Measurements from ENCODE around the gene CENPV. TPM values are rescaled to one million over a fixed set of nuclear protein-coding genes. Genes with fewer than 3 reads are reported as not detected.
A peak's percentile ranks its signal among the peaks of the same experiment; 100 is the strongest.

Gene CENPV
- total RNA-seq, 2 donors from 2014 or later: 13.7 to 77.8 TPM

DNA sequence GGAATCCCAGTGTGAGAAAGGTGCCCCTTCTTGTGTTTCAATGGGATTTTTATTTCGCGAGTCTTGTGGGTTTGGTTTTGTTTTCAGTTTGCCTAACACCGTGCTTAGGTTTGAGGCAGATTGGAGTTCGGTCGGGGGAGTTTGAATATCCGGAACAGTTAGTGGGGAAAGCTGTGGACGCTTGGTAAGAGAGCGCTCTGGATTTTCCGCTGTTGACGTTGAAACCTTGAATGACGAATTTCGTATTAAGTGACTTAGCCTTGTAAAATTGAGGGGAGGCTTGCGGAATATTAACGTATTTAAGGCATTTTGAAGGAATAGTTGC is 28.2 kb upstream of the CENPV start:
- no peak for TF ChIP-seq POLR2A (IDR thresholded peaks at IDR 0.05)
- TF ChIP-seq, protein P1, sequence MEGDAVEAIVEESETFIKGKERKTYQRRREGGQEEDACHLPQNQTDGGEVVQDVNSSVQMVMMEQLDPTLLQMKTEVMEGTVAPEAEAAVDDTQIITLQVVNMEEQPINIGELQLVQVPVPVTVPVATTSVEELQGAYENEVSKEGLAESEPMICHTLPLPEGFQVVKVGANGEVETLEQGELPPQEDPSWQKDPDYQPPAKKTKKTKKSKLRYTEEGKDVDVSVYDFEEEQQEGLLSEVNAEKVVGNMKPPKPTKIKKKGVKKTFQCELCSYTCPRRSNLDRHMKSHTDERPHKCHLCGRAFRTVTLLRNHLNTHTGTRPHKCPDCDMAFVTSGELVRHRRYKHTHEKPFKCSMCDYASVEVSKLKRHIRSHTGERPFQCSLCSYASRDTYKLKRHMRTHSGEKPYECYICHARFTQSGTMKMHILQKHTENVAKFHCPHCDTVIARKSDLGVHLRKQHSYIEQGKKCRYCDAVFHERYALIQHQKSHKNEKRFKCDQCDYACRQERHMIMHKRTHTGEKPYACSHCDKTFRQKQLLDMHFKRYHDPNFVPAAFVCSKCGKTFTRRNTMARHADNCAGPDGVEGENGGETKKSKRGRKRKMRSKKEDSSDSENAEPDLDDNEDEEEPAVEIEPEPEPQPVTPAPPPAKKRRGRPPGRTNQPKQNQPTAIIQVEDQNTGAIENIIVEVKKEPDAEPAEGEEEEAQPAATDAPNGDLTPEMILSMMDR (IDR thresholded peaks at IDR 0.05): no peak
- 0% methylated on average over 14 of the region's 14 CpGs for WGBS, 2 donors
- ATAC-seq (no peak), DNase-seq (peak in 1 of 4 donors; percentile 30)
- H3K9me3 ChIP-seq: no peaks in the 10 kb centered on the region
- peak overlapping the region; percentile 37 to 39 for H3K4me3 ChIP-seq
- peaks cover 6% of the 10 kb centered on the region in 2 donors for H3K36me3 ChIP-seq (replicated peaks in 1 of 2; ENCODE audit: insufficient read depth in 1 of 2, low read depth in 2 of 2)
- H3K27ac ChIP-seq: peak overlapping the region; percentile 95 to 99 (median 96)
- H3K4me1 ChIP-seq: peaks cover 62% of the 10 kb centered on the region
- H3K27me3 ChIP-seq: no peaks in the 10 kb centered on the region
- intact Hi-C loops (cut with DNase I): loop anchor here (10.0 kb wide), 1 partner anchor 143 kb away; no protein-coding TSS in a partner anchor

DNA sequence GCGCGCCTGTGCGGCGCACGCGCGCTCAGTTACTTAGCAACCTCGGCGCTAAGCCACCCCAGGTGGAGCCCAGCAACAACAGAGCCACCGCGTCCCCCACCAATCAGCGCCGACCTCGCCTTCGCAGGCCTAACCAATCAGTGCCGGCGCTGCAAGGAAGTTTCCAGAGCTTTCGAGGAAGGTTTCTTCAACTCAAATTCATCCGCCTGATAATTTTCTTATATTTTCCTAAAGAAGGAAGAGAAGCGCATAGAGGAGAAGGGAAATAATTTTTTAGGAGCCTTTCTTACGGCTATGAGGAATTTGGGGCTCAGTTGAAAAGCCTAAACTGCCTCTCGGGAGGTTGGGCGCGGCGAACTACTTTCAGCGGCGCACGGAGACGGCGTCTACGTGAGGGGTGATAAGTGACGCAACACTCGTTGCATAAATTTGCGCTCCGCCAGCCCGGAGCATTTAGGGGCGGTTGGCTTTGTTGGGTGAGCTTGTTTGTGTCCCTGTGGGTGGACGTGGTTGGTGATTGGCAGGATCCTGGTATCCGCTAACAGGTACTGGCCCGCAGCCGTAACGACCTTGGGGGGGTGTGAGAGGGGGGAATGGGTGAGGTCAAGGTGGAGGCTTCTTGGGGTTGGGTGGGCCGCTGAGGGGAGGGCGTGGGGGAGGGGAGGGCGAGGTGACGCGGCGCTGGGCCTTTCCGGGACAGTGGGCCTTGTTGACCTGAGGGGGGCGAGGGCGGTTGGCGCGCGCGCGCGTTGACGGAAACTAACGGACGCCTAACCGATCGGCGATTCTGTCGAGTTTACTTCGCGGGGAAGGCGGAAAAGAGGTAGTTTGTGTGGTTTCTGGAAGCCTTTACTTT is 27.6 kb upstream of the CENPV start, which contains the start of gene UBB:
UBB (plus strand) TSS at position 452 of the 856 bp plus-strand sequence. CDS start 817 bp downstream, outside the sequence.
- WGBS, 2 donors: 0% methylated on average over 33 to 65 of the region's 67 CpGs
- DNase-seq (peak; percentile 97 to 99 (median 98)), ATAC-seq (peak; percentile 95)
- H3K27ac ChIP-seq: peak within 1 kb of the TSS; percentile 95 to 99 (median 96)
- H3K4me3 ChIP-seq: peak within 1 kb of the TSS; percentile 37 to 39
- H3K4me1 ChIP-seq: peaks cover 56% of the 10 kb centered on the region
- peaks cover 6% of the 10 kb centered on the region in 2 donors for H3K36me3 ChIP-seq (replicated peaks in 1 of 2; ENCODE audit: insufficient read depth in 1 of 2, low read depth in 2 of 2)
- H3K27me3 ChIP-seq: no peaks in the 10 kb centered on the region
- TF ChIP-seq, protein P1 (IDR thresholded peaks at IDR 0.05): no peak
- peak; percentile 97 to 100 (median 100) for TF ChIP-seq POLR2A (IDR thresholded peaks at IDR 0.05)
- intact Hi-C loops (cut with DNase I): loop anchor here (10.0 kb wide), 1 partner anchor 144 kb away; no protein-coding TSS in a partner anchor
- no peaks in the 10 kb centered on the region for H3K9me3 ChIP-seq

DNA sequence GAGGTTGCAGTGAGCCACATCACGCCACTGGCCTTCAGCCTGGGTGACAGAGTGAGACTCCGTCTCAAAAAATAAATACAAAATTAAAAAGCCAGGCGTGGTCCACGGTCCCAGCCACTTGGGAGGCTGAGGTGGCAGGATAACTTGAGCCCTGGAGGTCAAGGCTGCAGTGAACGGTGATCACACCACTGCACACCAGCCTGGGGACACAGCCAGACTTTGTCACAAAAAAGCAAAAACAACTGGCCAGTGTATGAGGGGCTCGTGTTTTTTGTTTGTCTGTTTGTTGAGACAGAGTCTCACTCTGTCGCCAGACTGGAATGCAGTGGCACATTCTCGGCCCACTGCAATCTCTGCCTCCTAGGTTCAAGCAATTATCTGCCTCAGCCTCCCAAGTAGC is 26.4 kb upstream of the CENPV start:
- Histone ChIP-seq H3K4me3 (no peak overlapping the region), H3K36me3 (replicated peaks in 1 of 2; ENCODE audit: insufficient read depth in 1 of 2, low read depth in 2 of 2) (peaks cover 6% of the 10 kb centered on the region in 2 donors), H3K4me1 (peaks cover 56% of the 10 kb centered on the region), H3K27ac (peak overlapping the region in 3 of 4 donors; percentile 95 to 99 (median 96)), H3K9me3 (no peaks in the 10 kb centered on the region), H3K27me3 (no peaks in the 10 kb centered on the region)
- TF ChIP-seq, protein P1 (IDR thresholded peaks at IDR 0.05): no peak
- no peak for TF ChIP-seq POLR2A (IDR thresholded peaks at IDR 0.05)
- intact Hi-C loops (cut with DNase I): loop anchor here (10.0 kb wide), 1 partner anchor 145 kb away; no protein-coding TSS in a partner anchor
- ATAC-seq (no peak), DNase-seq (peak in 1 of 4 donors; percentile 8)
- WGBS, 2 donors: 82 to 87% methylated on average over 8 of the region's 8 CpGs

DNA sequence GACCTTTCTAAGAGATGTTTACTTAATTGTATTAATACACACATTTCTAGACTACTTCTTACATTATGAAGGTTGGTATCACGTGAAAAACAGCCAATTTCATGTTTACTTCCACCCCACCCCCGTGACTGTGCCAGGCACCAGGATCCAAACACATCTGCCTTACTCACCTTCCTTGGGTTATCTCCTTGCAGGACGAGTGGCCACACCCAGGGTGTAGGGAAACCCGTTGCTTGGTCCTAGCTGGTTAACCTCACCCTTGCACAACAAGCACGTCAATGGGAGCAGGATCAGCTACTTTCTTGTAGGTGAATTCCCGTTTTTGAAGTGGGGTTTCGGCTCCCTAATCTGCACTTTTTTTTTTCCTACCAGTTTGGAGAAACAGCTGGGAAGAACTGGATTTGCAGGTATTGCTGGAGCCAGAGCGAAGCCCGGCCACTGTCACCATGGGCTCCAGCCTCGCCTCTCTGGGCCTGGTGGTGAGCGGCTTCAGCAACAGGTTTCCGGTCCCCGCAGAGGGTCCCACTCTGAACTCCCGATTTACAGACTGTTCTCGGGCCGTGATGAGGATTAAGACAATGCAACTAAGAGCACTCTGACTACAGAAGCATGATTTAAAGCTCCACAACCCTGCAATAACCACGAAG is 25.5 kb upstream of the CENPV start:
- Histone ChIP-seq H3K4me3 (no peak overlapping the region), H3K36me3 (replicated peaks in 1 of 2; ENCODE audit: insufficient read depth in 1 of 2, low read depth in 2 of 2) (peaks cover 6% of the 10 kb centered on the region in 2 donors), H3K27me3 (no peaks in the 10 kb centered on the region), H3K27ac (peak overlapping the region; percentile 79 to 99 (median 96)), H3K4me1 (peaks cover 52% of the 10 kb centered on the region), H3K9me3 (no peaks in the 10 kb centered on the region)
- WGBS, 2 donors: 56 to 57% methylated on average over 17 of the region's 17 CpGs
- intact Hi-C loops (cut with DNase I): no loop called here
- no peak for ATAC-seq
- TF ChIP-seq POLR2A (IDR thresholded peaks at IDR 0.05): no peak
- TF ChIP-seq, protein P1 (IDR thresholded peaks at IDR 0.05): no peak
- peak in 1 of 4 donors; percentile 41 for DNase-seq
